AG04450 (cell line): Measurements from ENCODE around the gene SLC6A16. TPM values are rescaled to one million over a fixed set of nuclear protein-coding genes. Genes with fewer than 3 reads are reported as not detected.
"Not testable (repeated sequence)": the region's sequence is repeated elsewhere in the genome, so short reads cannot be mapped to it uniquely, and the experiment has no call there.

Experiments
- CTCF ChIA-PET: fragments of 300-600, 350-600 bp; formaldehyde crosslinking; extraction: SDS; loops from one replicate; lab custom pipeline; 2022; ENCODE audit warnings: antibody characterized with exemption, inconsistent platforms; lab: Charles Lee
- POLR2A ChIA-PET: fragments of 350-600 bp; formaldehyde crosslinking; extraction: SDS; loops from one replicate; lab custom pipeline; 2021; ENCODE audit warnings: antibody characterized with exemption, inconsistent platforms; lab: Yijun Ruan, JAX
- DNase-seq: peaks from one replicate; pipeline ENCODE4 v3.0.0-alpha.2; 2011; ENCODE audit warnings: low read depth, low spot score
- H3K27ac ChIP-seq: one replicate; pipeline ENCODE4 v1.5.1; 2012; ENCODE audit warnings: low read depth, low read length, control low read depth
- H3K27me3 ChIP-seq: one replicate; pipeline ENCODE4 v1.6.0; 2012; ENCODE audit warnings: low read length; ENCODE audit not compliant: control insufficient read depth, insufficient read depth
- H3K4me3 ChIP-seq: 2 replicates; pipeline ENCODE4 v1.5.1; 2011; ENCODE audit warnings: mild to moderate bottlenecking, low read depth, low read length, control low read depth
- H3K9me3 ChIP-seq: 2 replicates; pipeline ENCODE4 v1.5.1; 2012; ENCODE audit warnings: low read length; ENCODE audit not compliant: control insufficient read depth, insufficient read depth
- CTCF ChIP-seq: IDR thresholded peaks from 2 replicates; pipeline ENCODE4 v1.5.1; 2011; ENCODE audit warnings: low read depth, low read length, control low read depth, inconsistent platforms
- polyA minus RNA-seq: library from RNA; depleted of rRNA, polyadenylated mRNA; stranded (reverse); fragments of >200 nt; gene quantifications from 2 replicates; pipeline ENCODE4 v1.2.3, GENCODE V29; 2011; rRNA and poly(A)+ RNA removed
- polyA plus RNA-seq: library from polyadenylated mRNA; depleted of rRNA; stranded (reverse); fragments of >200 nt; gene quantifications from 2 replicates; pipeline ENCODE4 v1.2.3, GENCODE V29; 2011; rRNA removed

Gene SLC6A16
- 1.5 and 1.6 TPM in 2 replicates for polyA plus RNA-seq
- polyA minus RNA-seq, result 1.3 and 2.7 TPM in 2 replicates

GRCh38 chr19:49324801-49325576 lies at the start of gene SLC6A16:
Gene SLC6A16, minus strand, starts transcription at chr19:49325191. Its CDS starts 13,844 bp downstream, at chr19:49311347.
- Histone ChIP-seq H3K27me3 (no peaks in the 10 kb centered on the region), H3K27ac (no peak within 1 kb of the TSS), H3K4me3 (no peak within 1 kb of the TSS), H3K9me3 (peaks cover 9% of the 10 kb centered on the region)
- no peak for TF ChIP-seq CTCF
- no peak for DNase-seq
- POLR2A ChIA-PET, result no interaction called here
- CTCF ChIA-PET, result interaction anchor here (1.3 kb wide), 1 partner anchor 24 kb away, joined by 5 read pairs; no protein-coding TSS in a partner anchor

GRCh38 chr19:49373174-49373573 lies 48.2 kb upstream of the SLC6A16 start:
- H3K27ac ChIP-seq, H3K4me3 ChIP-seq, H3K27me3 ChIP-seq, DNase-seq, POLR2A ChIA-PET, CTCF ChIA-PET: not testable (repeated sequence)
- H3K9me3 ChIP-seq, result peaks cover 17% of the 10 kb centered on the region

- Histone ChIP-seq H3K4me3 (no peak overlapping the region), H3K27ac (no peak overlapping the region), H3K27me3 (peaks cover 10% of the 10 kb centered on the region), H3K9me3 (peaks cover 21% of the 10 kb centered on the region)
- CTCF ChIA-PET, result no interaction called here
- DNase-seq, result no peak
- no peak for TF ChIP-seq CTCF
- POLR2A ChIA-PET, result no interaction called here
Measured at GRCh38 chr19:49371184-49371583, 46.2 kb upstream of the SLC6A16 start.

GRCh38 chr19:49368711-49369358 lies 43.8 kb upstream of the SLC6A16 start:
- TF ChIP-seq CTCF, result no peak
- POLR2A ChIA-PET, result no interaction called here
- peaks cover 6% of the 10 kb centered on the region for H3K27me3 ChIP-seq
- CTCF ChIA-PET, result no interaction called here
- H3K9me3 ChIP-seq, result peaks cover 21% of the 10 kb centered on the region
- no peak for DNase-seq
- H3K27ac ChIP-seq, result no peak overlapping the region
- H3K4me3 ChIP-seq, result no peak overlapping the region

GRCh38 chr19:49366110-49366509 lies 41.1 kb upstream of the SLC6A16 start:
- no peak for DNase-seq
- ChIA-PET CTCF (no interaction called here), POLR2A (no interaction called here)
- peaks cover 4% of the 10 kb centered on the region for H3K27me3 ChIP-seq
- TF ChIP-seq CTCF, result no peak
- H3K27ac ChIP-seq, result no peak overlapping the region
- H3K4me3 ChIP-seq, result no peak overlapping the region
- H3K9me3 ChIP-seq, result peaks cover 23% of the 10 kb centered on the region
